GM12878 (cell line): ENCODE data around the gene ZG16. TPM values are rescaled to one million over a fixed set of nuclear protein-coding genes. Genes with fewer than 3 reads are reported as not detected.

Source experiments
- ATAC-seq: fragments of 200-7000 bp; cut with Tn5 transposase; 3 replicates; pipeline ENCODE4 v1.9.1; 2020; ENCODE audit warnings: mild to moderate bottlenecking, moderate library complexity
- BruUV-seq: library from RNA; stranded (reverse); fragments of 400-500 nt; replicated peaks from 2 replicates; lab custom pipeline; 2021; lab: Mats Ljungman, UMichigan
- CTCF ChIA-PET: fragments of 300-600 bp; sonication (Branson Sonifier 250); formaldehyde crosslinking; extraction: SDS; loops from one replicate; lab custom pipeline; 2021; ENCODE audit warnings: inconsistent platforms; lab: Yijun Ruan, JAX
- POLR2A ChIA-PET: fragments of 350-600 bp; formaldehyde crosslinking; extraction: SDS; loops from one replicate; lab custom pipeline; 2021; ENCODE audit warnings: inconsistent platforms; lab: Charles Lee
- RAD21 ChIA-PET: fragments of 300-600 bp; sonication (Branson Sonifier 250); formaldehyde crosslinking; loops from one replicate; lab custom pipeline; 2023; ENCODE audit warnings: antibody characterized with exemption; ENCODE audit not compliant: unreplicated experiment; lab: Charles Lee
- SMC1A ChIA-PET: fragments of 300-600 bp; sonication (Branson Sonifier 250); formaldehyde crosslinking; loops from one replicate; lab custom pipeline; 2023; ENCODE audit not compliant: unreplicated experiment, uncharacterized antibody; lab: Charles Lee
- DNase-seq: peaks from one replicate; pipeline ENCODE4 v3.0.0-alpha.2; 2011; ENCODE audit warnings: low read depth, low spot score
- FAIRE-seq: peaks from 3 replicates; lab custom pipeline; 2011; peaks lifted over from hg19 to GRCh38; lab: Jason Lieb, UNC
- H2AFZ ChIP-seq: 2 replicates; pipeline ENCODE4 v1.6.0; 2011; ENCODE audit warnings: low read depth, low read length, control low read depth; ENCODE audit not compliant: control insufficient read depth
- H3K27ac ChIP-seq: 2 replicates; pipeline ENCODE4 v1.5.1; 2011; ENCODE audit warnings: control low read depth; ENCODE audit not compliant: control insufficient read depth, insufficient read depth
- H3K27me3 ChIP-seq, 2 experiments: replicated peaks in 1 of 2; 2 replicates each; pipeline versions ENCODE4 v1.6.0 to v1.6.1; 2011; ENCODE audit warnings: low read length in 1 of 2; ENCODE audit not compliant: control insufficient read depth in 2 of 2, insufficient read depth in 2 of 2
- H3K36me3 ChIP-seq, 2 experiments: 2 replicates each; pipeline ENCODE4 v1.5.1; 2011; ENCODE audit warnings: low read length in 1 of 2; ENCODE audit not compliant: control insufficient read depth in 2 of 2, insufficient read depth in 2 of 2
- H3K4me1 ChIP-seq: 2 replicates; pipeline ENCODE4 v1.6.1; 2011; ENCODE audit warnings: mild to moderate bottlenecking, low read length, moderate library complexity, mixed read lengths; ENCODE audit not compliant: control insufficient read depth, insufficient read depth
- H3K4me2 ChIP-seq: 2 replicates; pipeline ENCODE4 v1.6.0; 2011; ENCODE audit warnings: control low read depth; ENCODE audit not compliant: control insufficient read depth, insufficient read depth
- H3K4me3 ChIP-seq: fragments of 200-600 bp; sonication (generic); 2 replicates; pipeline ENCODE4 v1.5.1; 2016
- H3K79me2 ChIP-seq: 2 replicates; pipeline ENCODE4 v1.6.0; 2011; ENCODE audit warnings: low read length; ENCODE audit not compliant: control insufficient read depth, insufficient read depth
- H3K9ac ChIP-seq: 2 replicates; pipeline ENCODE4 v1.8.0; 2011; ENCODE audit warnings: low read length, control low read depth, mixed read lengths; ENCODE audit not compliant: control insufficient read depth, insufficient read depth
- H3K9me3 ChIP-seq: replicated peaks from 3 replicates; pipeline ENCODE4 v1.5.1; 2011; ENCODE audit warnings: mild to moderate bottlenecking, low read length; ENCODE audit not compliant: control insufficient read depth, insufficient read depth
- H4K20me1 ChIP-seq: 2 replicates; pipeline ENCODE4 v1.6.0; 2011; ENCODE audit not compliant: control insufficient read depth, insufficient read depth
- BMI1 ChIP-seq: fragments of 450-650 bp; IDR thresholded peaks from 2 replicates; pipeline ENCODE4 v1.6.1; 2016; ENCODE audit warnings: mild to moderate bottlenecking, moderate library complexity, borderline replicate concordance
- DPF2 ChIP-seq: fragments of 450-650 bp; IDR thresholded peaks from 2 replicates; pipeline ENCODE4 v1.6.1; 2017; ENCODE audit warnings: mild to moderate bottlenecking
- EGR1 ChIP-seq, 2 experiments: IDR thresholded peaks; 1 replicate in 1 of 2; 2 replicates in 1 of 2; pipeline ENCODE4 v1.6.1; 2011 to 2012; ENCODE audit warnings: low read depth in 2 of 2, low read length in 2 of 2, borderline replicate concordance in 1 of 2, mild to moderate bottlenecking in 1 of 2, moderate library complexity in 1 of 2
- EZH2 ChIP-seq: IDR thresholded peaks from 2 replicates; pipeline ENCODE4 v1.6.1; 2012; ENCODE audit warnings: low read depth, mild to moderate bottlenecking, control low read depth, inconsistent platforms, low read length, borderline replicate concordance; ENCODE audit not compliant: control insufficient read depth
- SUZ12 ChIP-seq: fragments of 200-600 bp; sonication (generic); IDR thresholded peaks from one replicate; pipeline ENCODE4 v1.6.1; 2018; ENCODE audit warnings: antibody characterized with exemption, mild to moderate bottlenecking; ENCODE audit not compliant: unreplicated experiment
- TBL1XR1 ChIP-seq: IDR thresholded peaks from 2 replicates; pipeline ENCODE4 v1.6.1; 2012; ENCODE audit warnings: low read depth, low read length, improper control_type of control experiment
- ZNF207 ChIP-seq: fragments of 450-650 bp; IDR thresholded peaks from 2 replicates; pipeline ENCODE4 v1.6.1; 2014; ENCODE audit warnings: antibody characterized with exemption, mild to moderate bottlenecking, borderline replicate concordance
- ZZZ3 ChIP-seq: IDR thresholded peaks from 2 replicates; pipeline ENCODE4 v1.6.1; 2011; ENCODE audit warnings: low read depth; ENCODE audit not compliant: control insufficient read depth, insufficient read length
- WGBS: methylation state at CpG from one replicate; pipeline ENCODE4 v1.1.6; 2016; ENCODE audit warnings: low lambda C conversion rate; ENCODE audit not compliant: insufficient replicate concordance, insufficient coverage; ENCODE audit errors: missing lambda C conversion rate; 5-methylcytosine and 5-hydroxymethylcytosine counted together
- in situ Hi-C: fragments of 300-500 bp; cut with MboI; formaldehyde crosslinking; loops from 9 replicates; pipeline ENCODE4 v1.14.3; 2018; ENCODE audit warnings: mixed read lengths
- intact Hi-C: fragments of 100-400 bp; cut with micrococcal nuclease; formaldehyde crosslinking; loops from one replicate; pipeline ENCODE4 v1.14.2; 2022; ENCODE audit not compliant: unreplicated experiment
- polyA plus RNA-seq, 11 experiments: library from polyadenylated mRNA; depleted of rRNA in 4 of 11; unstranded in 6 of 11; stranded (reverse) in 5 of 11; fragments of >200 nt; fragmentation: Nextera tagmentation in 4 of 11; fragmentation: Illumina TruSeq in 1 of 11; extraction: Ambion mirVana in 4 of 11; extraction: Trizol in 1 of 11; gene quantifications; 1 replicate in 1 of 11; 2 replicates in 10 of 11; pipeline versions ENCODE4 v1.2.1 to v1.2.3, GENCODE V29; 2011 to 2016; ENCODE audit warnings: inconsistent platforms in 2 of 11, missing spikeins in 2 of 11, low read depth in 1 of 11
- total RNA-seq, 4 experiments: library from RNA; depleted of rRNA in 3 of 4; stranded (reverse); fragments of >200 nt in 3 of 4; fragmentation: Illumina TruSeq in 1 of 4; extraction: Trizol in 1 of 4; gene quantifications; 2 replicates each; pipeline versions ENCODE4 v1.2.1 to v1.2.3, GENCODE V29; 2013 to 2021

Gene ZG16
- total and polyA plus RNA-seq, 10 of the 15 experiments (the other 5 are each of a cell fraction or from before 2014, with no cell fraction given), result not detected

DNA sequence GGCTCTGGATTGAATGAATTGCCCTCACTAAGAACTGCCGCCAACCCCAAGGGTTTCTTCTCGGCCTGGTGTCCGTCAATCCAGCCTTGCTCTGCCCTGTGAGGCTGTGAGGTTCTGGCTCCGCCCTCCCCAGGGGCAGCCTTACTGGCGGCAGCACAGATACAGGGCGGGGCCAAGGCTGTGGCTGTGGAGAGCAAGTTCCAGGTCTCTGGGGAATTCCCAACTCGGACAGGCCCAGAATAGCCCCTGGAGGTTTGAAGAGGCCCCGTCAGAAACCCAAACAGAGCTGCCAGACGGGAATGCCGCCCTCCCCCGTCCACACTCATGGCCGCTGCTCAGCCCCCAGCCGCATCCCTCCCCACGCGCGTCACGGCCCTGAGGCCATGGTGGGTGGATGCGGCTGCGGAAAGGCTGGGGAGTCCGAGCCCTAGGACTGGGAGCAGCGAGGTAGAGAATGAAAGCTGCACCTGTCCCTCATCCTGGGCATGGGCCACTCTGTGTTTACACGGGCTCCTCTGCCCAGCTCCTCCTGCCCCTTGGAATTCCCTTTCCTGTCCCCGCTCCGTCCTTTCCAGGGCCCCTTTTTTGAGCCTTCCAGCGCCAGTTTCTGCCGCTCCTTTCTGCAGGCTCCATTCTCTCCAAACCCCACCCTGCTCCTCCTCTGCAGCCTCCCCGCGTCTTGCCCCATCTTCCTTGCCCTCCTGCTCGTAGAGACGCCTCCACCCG is 33.3 kb downstream of the ZG16 start (continued):
- TF ChIP-seq EZH2, result no peak
- 0 out of 2 replicates have a peak, but pooled peaks have one; percentile 26 for TF ChIP-seq ZNF207
- no peak for TF ChIP-seq ZZZ3
- no peak for TF ChIP-seq TBL1XR1
- peak; percentile 57 for TF ChIP-seq DPF2

DNA sequence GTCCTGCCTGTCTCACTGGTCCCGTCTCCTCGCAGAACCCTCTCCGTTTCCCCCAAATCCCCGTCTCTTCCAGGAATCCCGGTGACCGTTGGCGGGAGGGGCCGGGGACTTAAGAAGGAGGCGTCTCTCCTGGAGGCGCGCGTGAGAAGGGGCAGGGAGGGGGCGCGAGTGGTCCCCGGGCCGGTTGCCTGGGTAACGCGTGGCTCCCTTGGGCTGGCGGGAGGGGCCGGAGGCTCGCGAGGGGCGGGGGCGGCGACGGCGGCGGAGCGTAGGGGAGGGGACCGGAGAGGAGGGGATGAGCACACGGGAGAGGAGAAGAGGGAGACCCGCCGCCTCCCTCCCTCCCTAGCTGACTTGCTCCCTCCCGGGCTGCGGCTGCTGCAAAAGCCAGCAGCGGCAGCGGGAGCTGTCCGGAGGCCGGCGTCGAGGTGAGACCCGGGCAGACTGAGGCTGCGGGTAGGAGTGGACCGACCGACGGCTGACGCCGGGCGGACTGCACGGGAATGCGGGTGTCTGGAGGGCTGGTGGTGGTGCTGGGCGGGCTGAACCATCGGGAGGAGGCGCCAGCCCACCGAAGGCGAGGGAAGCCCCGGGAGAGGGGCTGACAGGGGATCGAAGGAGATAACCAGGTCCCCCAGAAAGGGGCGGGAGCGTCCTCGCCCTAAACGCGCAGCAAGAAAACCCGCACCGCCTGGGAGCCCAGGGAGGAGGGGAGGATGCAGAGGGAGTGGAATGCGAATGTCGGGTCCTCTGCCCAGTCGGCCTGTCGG is 34.0 kb downstream of the ZG16 start, which contains the start of gene PRRT2:
Gene PRRT2 (plus strand): TSS at position 298 of the 770 bp plus-strand sequence. CDS start 862 bp downstream, outside the sequence.
- H3K9ac ChIP-seq, result peak within 1 kb of the TSS; percentile 32; the same call in 1 of the 2 replicates
- H3K27me3 ChIP-seq, result no peaks in the 10 kb centered on the region
- H3K9me3 ChIP-seq, result no peaks in the 10 kb centered on the region
- H3K36me3 ChIP-seq, result peaks cover 7 to 13% of the 10 kb centered on the region in 2 experiments; a peak in 2 of 4 replicates
- H3K4me2 ChIP-seq, result peak within 1 kb of the TSS; percentile 99
- H3K79me2 ChIP-seq, result peaks cover 30% of the 10 kb centered on the region
- intact Hi-C loops, result no loop called here
- no peak for DNase-seq
- H3K27ac ChIP-seq, result no peak within 1 kb of the TSS
- H2AFZ ChIP-seq, result no peak within 1 kb of the TSS
- TF ChIP-seq BMI1, result peak; percentile 64; the same call in 1 of the 2 replicates
- TF ChIP-seq EGR1 (IDR thresholded peaks at IDR 0.05; ENCODE audit: borderline replicate concordance in 1 of 2, low read depth in 2 of 2, low read length in 2 of 2), result peak in 1 of 2 experiments; percentile 64; a peak in 2 of 3 replicates
- TF ChIP-seq SUZ12, result no peak
- TF ChIP-seq, all 136 proteins: peak for 2
- no peaks in the 10 kb centered on the region for H4K20me1 ChIP-seq
- peaks cover 30% of the 10 kb centered on the region for H3K4me1 ChIP-seq
- FAIRE-seq, result no peak
- RAD21 ChIA-PET, result interaction anchor here (0.6 to 1.1 kb wide), 2 partner anchors 8 to 264 kb away, joined by 3 read pairs; partner anchors contain the start of gene MVP
- SMC1A ChIA-PET, result interaction anchor here (1.4 to 2.1 kb wide), 2 partner anchors 36 to 80 kb away, joined by 4 read pairs; no protein-coding TSS in a partner anchor
- H3K4me3 ChIP-seq, result peak within 1 kb of the TSS; percentile 85
- POLR2A ChIA-PET, result interaction anchor here (0.6 to 1.7 kb wide), 4 partner anchors 8 to 59 kb away, joined by 3 to 9 read pairs (median 6); partner anchors contain the start of gene MVP
- in situ Hi-C loops, result no loop called here
- 9% methylated on average over 42 of the region's 69 CpGs for WGBS
- CTCF ChIA-PET, result interaction anchor here (1.3 kb wide), 2 partner anchors 31 to 36 kb away, joined by 3 to 6 read pairs; no protein-coding TSS in a partner anchor
- ATAC-seq, result 0 out of 3 replicates have a peak, but pooled peaks have one; percentile 0
- BruUV-seq, result no TSS peak
